Upper lobe of left lung (tissue), 6 donors: ENCODE measurements around the gene GTPBP4. TPM values are rescaled to one million over a fixed set of nuclear protein-coding genes. Genes with fewer than 3 reads are reported as not detected.
"Not testable (repeated sequence)": the region's sequence is repeated elsewhere in the genome, so short reads cannot be mapped to it uniquely, and the experiment has no call there.

Experiments
- ATAC-seq, 2 donors: fragments of 200-7000 bp; cut with Tn5 transposase; one replicate each; pipeline ENCODE4 v1.9.1; 2022; ENCODE audit warnings: mild to moderate bottlenecking in 2 of 2, moderate library complexity in 2 of 2; ENCODE audit not compliant: low FRiP score in 2 of 2
- DNase-seq, 2 donors: peaks; one replicate each; pipeline ENCODE4 v3.0.0-alpha.2; 2019 to 2020
- H3K27ac ChIP-seq, 4 donors: fragments of 200-600 bp; sonication (generic); one replicate each; pipeline ENCODE4 v1.5.1; 2016 to 2019
- H3K27me3 ChIP-seq, 4 donors: fragments of 200-600 bp; sonication (generic); one replicate each; pipeline ENCODE4 v1.5.1; 2017 to 2019
- H3K36me3 ChIP-seq, 4 donors: fragments of 200-600 bp; sonication (generic); one replicate each; pipeline ENCODE4 v1.5.1; 2016 to 2019
- H3K4me1 ChIP-seq, 4 donors: fragments of 200-600 bp; sonication (generic); one replicate each; pipeline ENCODE4 v1.5.1; 2018 to 2019
- H3K4me3 ChIP-seq, 4 donors: fragments of 200-600 bp; sonication (generic); one replicate each; pipeline ENCODE4 v1.5.1; 2017 to 2019; ENCODE audit warnings: mild to moderate bottlenecking in 2 of 4, moderate library complexity in 1 of 4
- H3K9me3 ChIP-seq, 4 donors: fragments of 200-600 bp; sonication (generic); one replicate each; pipeline ENCODE4 v1.5.1; 2018 to 2019
- CTCF ChIP-seq, 6 experiments: fragments of 450-650 bp in 4 of 6; fragments of 200-600 bp in 2 of 6; sonication (generic) in 2 of 6; IDR thresholded peaks; one replicate each; pipeline ENCODE4 v1.5.1; 2016 to 2019; ENCODE audit warnings: antibody characterized with exemption in 6 of 6
- EP300 ChIP-seq, 4 donors: sonication (generic); formaldehyde crosslinking; IDR thresholded peaks; one replicate each; pipeline ENCODE4 v1.5.1; 2017; ENCODE audit warnings: antibody characterized with exemption in 4 of 4, control low read depth in 2 of 4
- POLR2A ChIP-seq, 4 donors: fragments of 450-650 bp; IDR thresholded peaks; one replicate each; pipeline ENCODE4 v1.5.1; 2016 to 2017; ENCODE audit warnings: antibody characterized with exemption in 4 of 4, mild to moderate bottlenecking in 2 of 4
- POLR2AphosphoS5 ChIP-seq, 2 donors: sonication (generic); formaldehyde crosslinking; IDR thresholded peaks; one replicate each; pipeline ENCODE4 v1.5.1; 2017; ENCODE audit warnings: antibody characterized with exemption in 2 of 2
- WGBS, 2 donors: methylation state at CpG; one replicate each; pipeline ENCODE4 v1.1.5; 2017 to 2018; 5-methylcytosine and 5-hydroxymethylcytosine counted together
- total RNA-seq, 6 donors: library from RNA; depleted of rRNA in 4 of 6; stranded (reverse); fragments of >200 nt in 4 of 6; gene quantifications; one replicate each; pipeline versions ENCODE4 v1.1.0 to v1.2.1, GENCODE V29; 2016 to 2021
- donor health status: DM: no; HTN: no; CAD: no; lungs with moderate emphysema.
- donor health status: DM: no; HTN: yes; CAD: no; lungs with severe emphysema.

The GTPBP4 gene
- total RNA-seq, 6 donors from 2014 or later, result 22.0 to 41.9 (median 33.3) TPM

DNA sequence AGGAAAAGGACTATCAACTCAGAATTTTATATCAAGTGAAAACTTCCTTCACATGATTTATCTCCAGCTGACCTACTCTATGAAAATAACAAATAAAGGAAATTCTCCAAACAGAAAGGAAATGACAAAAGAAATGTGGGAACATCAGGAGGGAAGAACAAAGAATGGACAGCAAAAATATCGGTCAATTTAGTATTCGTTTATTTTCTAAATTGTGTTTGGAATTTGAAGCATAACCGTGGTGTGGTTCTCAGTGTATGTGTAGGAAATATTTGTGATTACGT is 76.7 kb downstream of the GTPBP4 start:
- no peak overlapping the region for H3K27ac ChIP-seq
- H3K9me3 ChIP-seq, result no peaks in the 10 kb centered on the region
- H3K36me3 ChIP-seq, result peaks cover 0 to 7% (median 6%) of the 10 kb centered on the region in 4 donors
- no peaks in the 10 kb centered on the region for H3K27me3 ChIP-seq
- ATAC-seq, result no peak
- no peak for DNase-seq
- H3K4me3 ChIP-seq, result no peak overlapping the region
- peaks cover 0 to 6% (median 3%) of the 10 kb centered on the region in 4 donors for H3K4me1 ChIP-seq
- no peak for TF ChIP-seq CTCF (IDR thresholded peaks at IDR 0.05)
- TF ChIP-seq POLR2AphosphoS5 (IDR thresholded peaks at IDR 0.05), result no peak
- TF ChIP-seq POLR2A (IDR thresholded peaks at IDR 0.05), result no peak
- TF ChIP-seq EP300 (IDR thresholded peaks at IDR 0.05), result no peak
- 72 to 78% methylated on average over 4 of the region's 4 CpGs for WGBS, 2 donors

- not testable (repeated sequence) for H3K4me1 ChIP-seq, ATAC-seq
- 88 to 96% methylated on average over 8 of the region's 8 CpGs for WGBS, 2 donors
Measured at GRCh38 chr10:1066734-1067133, 78.5 kb downstream of the GTPBP4 start.

DNA sequence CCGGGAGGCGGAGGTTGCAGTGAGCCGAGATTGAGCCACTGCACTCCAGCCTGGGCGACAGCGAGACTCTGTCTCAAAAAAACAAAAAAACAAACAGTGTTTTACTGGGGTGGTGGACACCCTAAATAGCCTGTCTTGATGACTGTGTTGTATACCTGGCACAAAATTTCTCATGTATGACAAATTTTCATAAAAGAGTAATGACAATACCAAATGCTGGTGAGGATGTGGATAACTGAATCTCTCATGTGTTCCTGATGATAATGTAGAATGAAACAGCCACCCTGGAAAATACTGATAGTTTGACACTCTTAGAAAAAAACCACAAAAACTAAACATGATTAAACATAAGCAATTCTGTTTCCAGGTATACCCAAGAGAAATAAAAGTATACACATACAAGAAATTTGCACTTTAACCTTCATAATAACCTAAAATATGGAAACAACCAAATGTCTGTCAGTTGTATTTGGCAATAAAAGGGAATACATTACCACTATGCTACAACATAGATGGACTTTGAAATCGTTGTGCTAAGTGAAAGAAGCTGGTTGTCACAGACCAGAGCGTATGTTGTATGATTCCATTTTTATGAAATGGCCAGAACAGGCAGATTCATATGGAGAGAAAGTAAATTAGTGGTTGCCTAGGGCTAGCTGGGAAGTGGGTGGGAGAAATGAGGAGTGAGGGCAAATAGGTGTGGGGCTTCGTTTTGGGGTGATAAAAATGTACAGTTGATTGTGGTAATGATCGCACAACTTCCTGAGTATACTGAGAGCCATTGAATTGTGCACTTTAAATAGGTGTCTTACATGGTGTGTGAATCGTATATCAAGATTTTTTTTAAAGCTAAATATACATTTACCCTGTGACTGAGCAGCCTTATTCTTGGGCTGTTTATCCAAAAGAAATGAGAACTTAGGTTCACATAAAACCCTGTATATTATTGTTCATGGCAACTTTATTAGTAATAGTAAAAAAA is 80.4 kb downstream of the GTPBP4 start:
- H3K36me3 ChIP-seq, result peaks cover 1 to 18% (median 9%) of the 10 kb centered on the region in 4 donors
- H3K4me1 ChIP-seq, result peaks cover 0 to 4% (median 0%) of the 10 kb centered on the region in 4 donors
- H3K27me3 ChIP-seq, result no peaks in the 10 kb centered on the region
- ATAC-seq (no peak), DNase-seq (no peak)
- H3K4me3 ChIP-seq, result no peak overlapping the region
- H3K27ac ChIP-seq, result no peak overlapping the region
- H3K9me3 ChIP-seq, result no peaks in the 10 kb centered on the region
- 77 to 80% methylated on average over 10 of the region's 10 CpGs for WGBS, 2 donors
- no peak for TF ChIP-seq EP300 (IDR thresholded peaks at IDR 0.05)
- TF ChIP-seq POLR2AphosphoS5 (IDR thresholded peaks at IDR 0.05), result no peak

More at GRCh38 chr10:1066734-1067133, 78.5 kb downstream of the GTPBP4 start:
- not testable (repeated sequence) for H3K4me3 ChIP-seq, H3K36me3 ChIP-seq, H3K27ac ChIP-seq, H3K27me3 ChIP-seq, H3K9me3 ChIP-seq, DNase-seq

Other genes starting within 250 kb of the GTPBP4 start
- gene LARP4B, start 56.7 kb upstream of the GTPBP4 start, total RNA-seq, result 100 to 1,000 TPM; 106 to 154 (median 139) TPM
- gene IDI2, start 37.4 kb downstream of the GTPBP4 start, total RNA-seq, result not detected
- 100 to 1,000 TPM in 1 of 6 donors, 10 to 100 TPM in 5; 35.6 to 100 (median 79.1) TPM for gene IDI1, start 60.7 kb downstream of the GTPBP4 start, total RNA-seq
- gene WDR37, start 68.0 kb downstream of the GTPBP4 start, total RNA-seq, result 10 to 100 TPM; 18.1 to 31.4 (median 19.9) TPM